ENCODE data around the gene GMCL1.
"Not testable (repeated sequence)": the region's sequence is repeated elsewhere in the genome, so short reads cannot be mapped to it uniquely, and the experiment has no call there.

GMCL1 gene

GRCh38 chr2:69863298-69863697 is 33.8 kb downstream of the GMCL1 start:
- no peak for DNase-seq

- DNase-seq, result no peak
Observed at GRCh38 chr2:69888451-69888850, 59.0 kb downstream of the GMCL1 start.

GRCh38 chr2:69889302-69889701 is 59.8 kb downstream of the GMCL1 start:
- DNase-seq, result no peak

- no peak for DNase-seq
Observed at GRCh38 chr2:69890881-69891280, 61.4 kb downstream of the GMCL1 start.

- DNase-seq, result not testable (repeated sequence)
Observed at GRCh38 chr2:69892838-69893424, 63.5 kb downstream of the GMCL1 start.

GRCh38 chr2:69893684-69894551 is 64.5 kb downstream of the GMCL1 start, which contains the start of gene SNRNP27:
Gene SNRNP27 (plus strand): TSS chr2:69893956. CDS start chr2:69893985, 29 bp downstream.
- peak; percentile 73 to 75 for DNase-seq

- not testable (repeated sequence) for DNase-seq
Observed at GRCh38 chr2:69894737-69895136, 65.3 kb downstream of the GMCL1 start.

GRCh38 chr2:69902213-69902922 is 72.9 kb downstream of the GMCL1 start:
- no peak for DNase-seq

GRCh38 chr2:69907216-69907615 is 77.8 kb downstream of the GMCL1 start:
- DNase-seq, result no peak

- DNase-seq, result no peak
Observed at GRCh38 chr2:69911985-69912563, 82.6 kb downstream of the GMCL1 start.

GRCh38 chr2:69914164-69914949 is 84.9 kb downstream of the GMCL1 start:
- peak in 1 of 2 experiments; percentile 100 for DNase-seq

- DNase-seq, result peak in 1 of 2 experiments; percentile 98
Observed at GRCh38 chr2:69914950-69915945, 85.8 kb downstream of the GMCL1 start, which contains the start of gene MXD1. Gene MXD1 (plus strand): TSS chr2:69915109. CDS start chr2:69915331, 222 bp downstream.

- no peak for DNase-seq
Observed at GRCh38 chr2:69916106-69916505, 86.6 kb downstream of the GMCL1 start.

- no peak for DNase-seq
Observed at GRCh38 chr2:69917852-69918251, 88.4 kb downstream of the GMCL1 start.

- no peak for DNase-seq
Observed at GRCh38 chr2:69918401-69918800, 88.9 kb downstream of the GMCL1 start.

- DNase-seq, result no peak
Observed at GRCh38 chr2:69923116-69923515, 93.7 kb downstream of the GMCL1 start.

GRCh38 chr2:69926849-69927515 is 97.5 kb downstream of the GMCL1 start:
- no peak for DNase-seq
